HCT116 (cell line): ENCODE data around the gene NACC1. TPM values are rescaled to one million over a fixed set of nuclear protein-coding genes. Genes with fewer than 3 reads are reported as not detected.

Source experiments
- ATAC-seq: fragments of 200-7000 bp; cut with Tn5 transposase; 2 replicates; pipeline ENCODE4 v1.9.1; 2020; ENCODE audit warnings: mild to moderate bottlenecking, moderate library complexity
- BruUV-seq: library from RNA; stranded (reverse); fragments of 400-500 nt; replicated peaks from 2 replicates; lab custom pipeline; 2021; lab: Mats Ljungman, UMichigan
- CTCF ChIA-PET: fragments of 300-600 bp; sonication (Branson Sonifier 250); formaldehyde crosslinking; loops from one replicate; lab custom pipeline; 2021; ENCODE audit warnings: antibody characterized with exemption; lab: Charles Lee
- POLR2A ChIA-PET: fragments of 300-600, 350-600 bp; sonication (Branson Sonifier 250); formaldehyde crosslinking; loops from one replicate; lab custom pipeline; 2021; ENCODE audit warnings: antibody characterized with exemption; lab: Charles Lee
- RAD21 ChIA-PET, 2 experiments: fragments of 300-600 bp; sonication (Branson Sonifier 250); formaldehyde crosslinking; loops; one replicate each; lab custom pipeline; 2023; ENCODE audit warnings: low total read pairs in 2 of 2; ENCODE audit not compliant: uncharacterized antibody in 2 of 2, unreplicated experiment in 2 of 2, low non-redundant PET in 1 of 2; lab: Charles Lee
- DNase-seq: peaks from one replicate; pipeline ENCODE4 v3.0.0-alpha.2; 2010; ENCODE audit warnings: low read depth, low spot score
- H2AFZ ChIP-seq: fragments of 200-600 bp; shearing (Covaris generic), sonication (generic); 2 replicates; pipeline ENCODE4 v1.6.1; 2017; ENCODE audit warnings: low read depth, mixed run types, mixed read lengths, antibody characterized with exemption, low read length; ENCODE audit not compliant: poor library complexity, severe bottlenecking
- H3K27ac ChIP-seq: 2 replicates; pipeline ENCODE4 v1.5.1; 2012; ENCODE audit warnings: low read depth, low read length
- H3K27me3 ChIP-seq: fragments of 200-600 bp; sonication (generic); 2 replicates; pipeline ENCODE4 v1.6.1; 2016; ENCODE audit warnings: mixed run types, low read length, mixed read lengths; ENCODE audit not compliant: insufficient read depth
- H3K36me3 ChIP-seq, 2 experiments: fragments of 200-500 bp in 1 of 2; fragments of 200-600 bp in 1 of 2; sonication (Bioruptor generic) in 1 of 2; sonication (generic) in 1 of 2; 2 replicates each; pipeline versions ENCODE4 v1.5.1 to v1.6.1; 2014 to 2016; ENCODE audit warnings: low read length in 2 of 2, inconsistent platforms in 1 of 2, mixed read lengths in 1 of 2, mixed run types in 1 of 2; ENCODE audit not compliant: insufficient read depth in 2 of 2, control insufficient read depth in 1 of 2
- H3K4me1 ChIP-seq, 2 experiments: fragments of 200-600 bp in 1 of 2; sonication (generic) in 1 of 2; 2 replicates each; pipeline versions ENCODE4 v1.5.1 to v1.6.1; 2012 to 2017; ENCODE audit warnings: low read length in 2 of 2, inconsistent platforms in 1 of 2, mild to moderate bottlenecking in 1 of 2, mixed read lengths in 1 of 2, mixed run types in 1 of 2, moderate library complexity in 1 of 2; ENCODE audit not compliant: insufficient read depth in 2 of 2, control insufficient read depth in 1 of 2
- H3K4me2 ChIP-seq: fragments of 200-600 bp; sonication (generic); 2 replicates; pipeline ENCODE4 v1.6.1; 2017; ENCODE audit warnings: mixed run types, low read length, mixed read lengths
- H3K4me3 ChIP-seq, 2 experiments: fragments of 200-600 bp in 1 of 2; sonication (generic) in 1 of 2; replicated peaks in 1 of 2; 2 replicates each; pipeline ENCODE4 v1.5.1; 2011 to 2016; ENCODE audit warnings: low read length in 2 of 2, control low read depth in 1 of 2, low read depth in 1 of 2, mild to moderate bottlenecking in 1 of 2, mixed read lengths in 1 of 2, mixed run types in 1 of 2
- H3K79me2 ChIP-seq: fragments of 200-600 bp; sonication (generic); 2 replicates; pipeline ENCODE4 v1.6.1; 2017; ENCODE audit warnings: mild to moderate bottlenecking, mixed run types, low read length, moderate library complexity, mixed read lengths; ENCODE audit not compliant: insufficient read depth
- H3K9ac ChIP-seq: fragments of 200-600 bp; sonication (generic); 2 replicates; pipeline ENCODE4 v1.6.1; 2016; ENCODE audit warnings: low read length, mixed read lengths
- H3K9me2 ChIP-seq: fragments of 200-600 bp; sonication (generic), shearing (Covaris generic); 2 replicates; pipeline ENCODE4 v1.6.1; 2017; ENCODE audit warnings: mixed run types, mild to moderate bottlenecking, moderate library complexity; ENCODE audit not compliant: insufficient read depth
- H3K9me3 ChIP-seq, 2 experiments: fragments of 200-500 bp in 1 of 2; fragments of 200-600 bp in 1 of 2; sonication (Bioruptor generic) in 1 of 2; sonication (generic) in 1 of 2; 2 replicates each; pipeline ENCODE4 v1.6.1; 2014 to 2017; ENCODE audit warnings: low read length in 2 of 2, mixed read lengths in 2 of 2, inconsistent platforms in 1 of 2, low read depth in 1 of 2, mild to moderate bottlenecking in 1 of 2, mixed run types in 1 of 2, moderate library complexity in 1 of 2; ENCODE audit not compliant: control insufficient read depth in 1 of 2, insufficient read depth in 1 of 2
- H4K20me1 ChIP-seq: fragments of 200-600 bp; sonication (generic), shearing (Covaris generic); 2 replicates; pipeline ENCODE4 v1.6.1; 2017; ENCODE audit warnings: mixed run types, mild to moderate bottlenecking, moderate library complexity; ENCODE audit not compliant: insufficient read depth
- CBX3 ChIP-seq: IDR thresholded peaks from 2 replicates; pipeline ENCODE4 v1.6.1; 2012; ENCODE audit warnings: low read depth
- EZH2phosphoT487 ChIP-seq: fragments of 200-600 bp; IDR thresholded peaks from 2 replicates; pipeline ENCODE4 v1.6.1; 2018; ENCODE audit warnings: antibody characterized with exemption, borderline replicate concordance
- POLR2A ChIP-seq: IDR thresholded peaks from 2 replicates; pipeline ENCODE4 v1.7.0; 2011; ENCODE audit warnings: borderline replicate concordance; ENCODE audit not compliant: insufficient read depth, insufficient read length; ENCODE audit errors: extremely low read depth
- TCF7L2 ChIP-seq: IDR thresholded peaks from 2 replicates; pipeline ENCODE4 v1.7.0; 2011; ENCODE audit warnings: borderline replicate concordance, inconsistent platforms; ENCODE audit not compliant: insufficient read depth, insufficient read length; ENCODE audit errors: extremely low read depth
- YY1 ChIP-seq: IDR thresholded peaks from 2 replicates; pipeline ENCODE4 v1.6.1; 2011; ENCODE audit warnings: low read length, low read depth, moderate library complexity, mild to moderate bottlenecking; ENCODE audit not compliant: insufficient replicate concordance; ENCODE audit errors: extremely low read depth
- ZFX ChIP-seq: fragments of 450-650 bp; IDR thresholded peaks from 2 replicates; pipeline ENCODE4 v1.6.1; 2017
- intact Hi-C: fragments of 100-400 bp; cut with micrococcal nuclease; formaldehyde crosslinking; loops from 2 replicates; pipeline ENCODE4 v1.10.0; 2022
- total RNA-seq: library from RNA; stranded (reverse); gene quantifications from one replicate; pipeline ENCODE4 v1.2.1, GENCODE V29; 2021; ENCODE audit not compliant: unreplicated experiment
- TF ChIP-seq, protein P1 (sequence below): IDR thresholded peaks from 2 replicates; pipeline ENCODE4 v1.6.1; 2012; ENCODE audit warnings: low read depth
- TF ChIP-seq, protein P2 (sequence below): IDR thresholded peaks from 2 replicates; pipeline ENCODE4 v1.6.1; 2012

NACC1 gene
- total RNA-seq, 1 experiment from 2014 or later = 181 TPM

DNA sequence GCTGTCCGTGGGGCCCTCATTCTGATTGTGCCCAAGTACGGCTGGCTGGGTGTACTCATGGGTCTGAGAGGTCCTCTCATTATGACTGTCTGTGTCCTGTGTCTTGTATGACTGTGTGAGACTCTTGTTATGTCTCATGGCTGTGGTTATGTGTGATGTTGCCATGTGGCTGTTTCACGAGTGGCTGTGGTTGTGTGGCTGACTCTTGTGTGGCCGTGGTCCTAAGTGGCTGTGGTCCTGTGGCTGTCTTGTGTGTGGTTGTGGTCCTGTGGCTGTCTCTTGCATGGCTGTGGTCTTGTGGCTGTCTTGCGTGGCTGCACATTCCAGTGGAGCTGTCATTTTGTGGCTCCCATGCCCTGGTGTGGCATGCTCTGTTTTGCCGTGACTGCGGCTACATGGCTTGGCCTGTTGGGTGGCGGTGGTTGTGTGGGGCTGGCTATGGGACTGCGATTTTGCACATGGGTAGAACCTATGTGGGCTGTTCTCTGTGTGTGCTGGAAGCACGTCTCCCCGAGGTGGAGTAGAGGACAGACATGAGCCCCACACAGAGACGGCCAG lies 18.0 kb upstream of the NACC1 start:
- H3K4me3 ChIP-seq = no peak overlapping the region
- no peaks in the 10 kb centered on the region for H3K9me3 ChIP-seq
- ATAC-seq = no peak
- no TSS peak for BruUV-seq
- no peak overlapping the region for H3K9ac ChIP-seq
- no peak overlapping the region for H3K27ac ChIP-seq
- TF ChIP-seq TCF7L2 (no peak), POLR2A (no peak), YY1 (no peak), ZFX (no peak), EZH2phosphoT487 (no peak), CBX3 (no peak)
- TF ChIP-seq, protein P1, sequence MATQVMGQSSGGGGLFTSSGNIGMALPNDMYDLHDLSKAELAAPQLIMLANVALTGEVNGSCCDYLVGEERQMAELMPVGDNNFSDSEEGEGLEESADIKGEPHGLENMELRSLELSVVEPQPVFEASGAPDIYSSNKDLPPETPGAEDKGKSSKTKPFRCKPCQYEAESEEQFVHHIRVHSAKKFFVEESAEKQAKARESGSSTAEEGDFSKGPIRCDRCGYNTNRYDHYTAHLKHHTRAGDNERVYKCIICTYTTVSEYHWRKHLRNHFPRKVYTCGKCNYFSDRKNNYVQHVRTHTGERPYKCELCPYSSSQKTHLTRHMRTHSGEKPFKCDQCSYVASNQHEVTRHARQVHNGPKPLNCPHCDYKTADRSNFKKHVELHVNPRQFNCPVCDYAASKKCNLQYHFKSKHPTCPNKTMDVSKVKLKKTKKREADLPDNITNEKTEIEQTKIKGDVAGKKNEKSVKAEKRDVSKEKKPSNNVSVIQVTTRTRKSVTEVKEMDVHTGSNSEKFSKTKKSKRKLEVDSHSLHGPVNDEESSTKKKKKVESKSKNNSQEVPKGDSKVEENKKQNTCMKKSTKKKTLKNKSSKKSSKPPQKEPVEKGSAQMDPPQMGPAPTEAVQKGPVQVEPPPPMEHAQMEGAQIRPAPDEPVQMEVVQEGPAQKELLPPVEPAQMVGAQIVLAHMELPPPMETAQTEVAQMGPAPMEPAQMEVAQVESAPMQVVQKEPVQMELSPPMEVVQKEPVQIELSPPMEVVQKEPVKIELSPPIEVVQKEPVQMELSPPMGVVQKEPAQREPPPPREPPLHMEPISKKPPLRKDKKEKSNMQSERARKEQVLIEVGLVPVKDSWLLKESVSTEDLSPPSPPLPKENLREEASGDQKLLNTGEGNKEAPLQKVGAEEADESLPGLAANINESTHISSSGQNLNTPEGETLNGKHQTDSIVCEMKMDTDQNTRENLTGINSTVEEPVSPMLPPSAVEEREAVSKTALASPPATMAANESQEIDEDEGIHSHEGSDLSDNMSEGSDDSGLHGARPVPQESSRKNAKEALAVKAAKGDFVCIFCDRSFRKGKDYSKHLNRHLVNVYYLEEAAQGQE = no peak
- TF ChIP-seq, protein P2, sequence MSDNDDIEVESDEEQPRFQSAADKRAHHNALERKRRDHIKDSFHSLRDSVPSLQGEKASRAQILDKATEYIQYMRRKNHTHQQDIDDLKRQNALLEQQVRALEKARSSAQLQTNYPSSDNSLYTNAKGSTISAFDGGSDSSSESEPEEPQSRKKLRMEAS = no peak
- no peak for DNase-seq
- no peaks in the 10 kb centered on the region for H4K20me1 ChIP-seq
- CTCF ChIA-PET = no interaction called here
- no peaks in the 10 kb centered on the region for H3K9me2 ChIP-seq
- intact Hi-C loops = no loop called here
- POLR2A ChIA-PET = no interaction called here
- no peaks in the 10 kb centered on the region for H3K79me2 ChIP-seq
- peaks cover 3 to 45% of the 10 kb centered on the region in 2 experiments; a peak in 3 of 4 replicates for H3K4me1 ChIP-seq
- no peak overlapping the region for H2AFZ ChIP-seq
- RAD21 ChIA-PET = no interaction called here
- no peaks in the 10 kb centered on the region for H3K36me3 ChIP-seq
- H3K4me2 ChIP-seq = no peak overlapping the region
- H3K27me3 ChIP-seq = no peaks in the 10 kb centered on the region
